GM23338 (cell line): Measurements from ENCODE around the gene DNAH9. TPM values are rescaled to one million over a fixed set of nuclear protein-coding genes. Genes with fewer than 3 reads are reported as not detected.

Experiments
- ATAC-seq: fragments of 200-7000 bp; cut with Tn5 transposase; 3 replicates; pipeline ENCODE4 v1.9.1; 2020
- DNase-seq: peaks from one replicate; pipeline ENCODE4 v3.0.0-alpha.2; 2015; ENCODE audit warnings: low spot score
- H2AFZ ChIP-seq: fragments of 200-600 bp; sonication (generic); 2 replicates; pipeline ENCODE4 v1.8.0; 2016; ENCODE audit warnings: antibody characterized with exemption, mild to moderate bottlenecking, moderate library complexity
- H3F3A ChIP-seq: fragments of 200-600 bp; sonication (generic); replicated peaks from 2 replicates; pipeline ENCODE4 v1.8.0; 2017; ENCODE audit warnings: antibody characterized with exemption, mixed run types, low read depth
- H3K27ac ChIP-seq: fragments of 200-600 bp; sonication (generic); 2 replicates; pipeline ENCODE4 v1.6.1; 2016; ENCODE audit warnings: low read depth
- H3K27me3 ChIP-seq: fragments of 200-600 bp; sonication (generic); 2 replicates; pipeline ENCODE4 v1.8.0; 2016; ENCODE audit warnings: mild to moderate bottlenecking, mixed run types, moderate library complexity; ENCODE audit not compliant: insufficient read depth
- H3K36me3 ChIP-seq: fragments of 200-600 bp; sonication (generic); 2 replicates; pipeline ENCODE4 v1.8.0; 2016; ENCODE audit warnings: mild to moderate bottlenecking; ENCODE audit not compliant: insufficient read depth
- H3K4me1 ChIP-seq: fragments of 200-600 bp; sonication (generic); 2 replicates; pipeline ENCODE4 v1.8.0; 2016; ENCODE audit warnings: mild to moderate bottlenecking, moderate library complexity; ENCODE audit not compliant: insufficient read depth
- H3K4me2 ChIP-seq: fragments of 200-600 bp; sonication (generic); 2 replicates; pipeline ENCODE4 v1.7.1; 2017; ENCODE audit warnings: mixed run types
- H3K4me3 ChIP-seq: fragments of 200-600 bp; sonication (generic); 2 replicates; pipeline ENCODE4 v1.6.1; 2016; ENCODE audit warnings: mixed run types
- H3K79me2 ChIP-seq: fragments of 200-600 bp; sonication (generic); replicated peaks from 2 replicates; pipeline ENCODE4 v1.8.0; 2017; ENCODE audit warnings: mild to moderate bottlenecking; ENCODE audit not compliant: insufficient read depth
- H3K9me2 ChIP-seq: fragments of 200-600 bp; sonication (generic); 2 replicates; pipeline ENCODE4 v1.8.0; 2017; ENCODE audit not compliant: insufficient read depth
- H4K20me1 ChIP-seq: fragments of 200-600 bp; sonication (generic); replicated peaks from 2 replicates; pipeline ENCODE4 v1.8.0; 2017; ENCODE audit warnings: mild to moderate bottlenecking; ENCODE audit not compliant: insufficient read depth
- H3K27ac Mint-ChIP-seq: 2 replicates; pipeline ENCODE4 v1.8.0; 2020; ENCODE audit warnings: inconsistent platforms, mild to moderate bottlenecking, moderate library complexity, mixed read lengths
- H3K27me3 Mint-ChIP-seq: 3 replicates; pipeline ENCODE4 v1.8.0; 2022; ENCODE audit warnings: low read depth, mild to moderate bottlenecking, moderate library complexity, mixed read lengths, inconsistent platforms; ENCODE audit not compliant: insufficient read depth, poor library complexity
- H3K36me3 Mint-ChIP-seq: 3 replicates; pipeline ENCODE4 v1.8.0; 2021; ENCODE audit warnings: low read depth, mild to moderate bottlenecking, inconsistent platforms, moderate library complexity, mixed read lengths
- H3K4me1 Mint-ChIP-seq: 3 replicates; pipeline ENCODE4 v1.8.0; 2020; ENCODE audit warnings: mild to moderate bottlenecking, inconsistent platforms, mixed read lengths
- H3K4me3 Mint-ChIP-seq: 3 replicates; pipeline ENCODE4 v1.8.0; 2021; ENCODE audit warnings: moderate library complexity, mild to moderate bottlenecking, inconsistent platforms, mixed read lengths
- H3K9me3 Mint-ChIP-seq: 3 replicates; pipeline ENCODE4 v1.8.0; 2020; ENCODE audit warnings: moderate library complexity, mild to moderate bottlenecking, inconsistent platforms, mixed read lengths
- CREB1 ChIP-seq: fragments of 250-450 bp; sonication (Bioruptor Pico); IDR thresholded peaks from 2 replicates; pipeline ENCODE4 v1.5.0; 2020; ENCODE audit warnings: low read depth, mild to moderate bottlenecking, moderate library complexity
- CTCF ChIP-seq, 2 experiments: fragments of 200-600 bp in 1 of 2; sonication (generic) in 1 of 2; conservative IDR thresholded peaks; 2 replicates each; pipeline versions ENCODE4 v1.5.1 to v1.6.1; 2016 to 2017; ENCODE audit warnings: antibody characterized with exemption in 2 of 2, low read depth in 2 of 2, mild to moderate bottlenecking in 2 of 2, moderate library complexity in 1 of 2
- ETS1 ChIP-seq: IDR thresholded peaks from 2 replicates; pipeline ENCODE4 v1.6.1; 2016; ENCODE audit warnings: antibody characterized with exemption
- EZH2 ChIP-seq: fragments of 200-600 bp; sonication (generic); IDR thresholded peaks from one replicate; pipeline ENCODE4 v1.8.0; 2017; ENCODE audit warnings: antibody characterized with exemption, mild to moderate bottlenecking, low read depth; ENCODE audit not compliant: unreplicated experiment
- EZH2phosphoT487 ChIP-seq: fragments of 200-600 bp; sonication (generic); IDR thresholded peaks from one replicate; pipeline ENCODE4 v1.8.1; 2018; ENCODE audit warnings: antibody characterized with exemption; ENCODE audit not compliant: unreplicated experiment
- JUNB ChIP-seq: IDR thresholded peaks from one replicate; pipeline ENCODE4 v1.6.1; 2016; ENCODE audit warnings: antibody characterized with exemption; ENCODE audit not compliant: unreplicated experiment
- NANOG ChIP-seq: IDR thresholded peaks from 2 replicates; pipeline ENCODE4 v1.6.1; 2016; ENCODE audit warnings: antibody characterized with exemption, borderline replicate concordance
- POLR2AphosphoS5 ChIP-seq: IDR thresholded peaks from 2 replicates; pipeline ENCODE4 v1.6.1; 2016; ENCODE audit warnings: antibody characterized with exemption, low read depth
- REST ChIP-seq: IDR thresholded peaks from one replicate; pipeline ENCODE4 v1.6.1; 2018; ENCODE audit warnings: antibody characterized with exemption; ENCODE audit not compliant: unreplicated experiment
- STAT1 ChIP-seq: IDR thresholded peaks from one replicate; pipeline ENCODE4 v1.6.1; 2016; ENCODE audit warnings: antibody characterized with exemption; ENCODE audit not compliant: unreplicated experiment
- ZNF114 ChIP-seq: fragments of 250-450 bp; sonication (Bioruptor Pico); IDR thresholded peaks from 2 replicates; pipeline ENCODE4 v1.5.0; 2020; ENCODE audit warnings: mild to moderate bottlenecking, moderate library complexity
- ZNF331 ChIP-seq: fragments of 250-450 bp; sonication (Bioruptor Pico); IDR thresholded peaks from 2 replicates; pipeline ENCODE4 v1.5.0; 2020; ENCODE audit warnings: low read depth, mild to moderate bottlenecking, moderate library complexity
- ZNF462 ChIP-seq: fragments of 250-450 bp; sonication (Bioruptor Pico); IDR thresholded peaks from 2 replicates; pipeline ENCODE4 v1.5.0; 2020; ENCODE audit warnings: mild to moderate bottlenecking, moderate library complexity
- polyA plus RNA-seq: library from polyadenylated mRNA; unstranded; fragments of >200 nt; fragmentation: Nextera tagmentation; extraction: Ambion mirVana; gene quantifications from 2 replicates; pipeline ENCODE4 v1.2.1, GENCODE V29; 2016
- total RNA-seq: library from RNA; depleted of rRNA; stranded (reverse); fragments of >200 nt; shearing (Covaris generic); gene quantifications from 2 replicates; pipeline ENCODE4 v1.2.3, GENCODE V29; 2014

DNAH9 gene
- total and polyA plus RNA-seq, 2 experiments from 2014 or later = not detected

GRCh38 chr17:11627301-11627940 lies 29.2 kb downstream of the DNAH9 start:
- H3K27ac ChIP-seq = no peak overlapping the region
- no peaks in the 10 kb centered on the region for H3K79me2 ChIP-seq
- no peak overlapping the region for H3K27ac Mint-ChIP-seq
- TF ChIP-seq ZNF114 (CRISPR knock-in tag) = no peak
- no peak for TF ChIP-seq STAT1
- no peak for TF ChIP-seq POLR2AphosphoS5
- TF ChIP-seq ETS1 = no peak
- TF ChIP-seq EZH2 = no peak
- no peak for TF ChIP-seq CREB1 (CRISPR knock-in tag)
- TF ChIP-seq EZH2phosphoT487 = no peak
- TF ChIP-seq REST = no peak
- no peak for TF ChIP-seq NANOG
- no peak for TF ChIP-seq CTCF (conservative IDR thresholded peaks at IDR 0.05; ENCODE audit: low read depth in 2 of 2)
- no peak for TF ChIP-seq ZNF331 (CRISPR knock-in tag)
- TF ChIP-seq JUNB = no peak
- TF ChIP-seq ZNF462 (CRISPR knock-in tag) = no peak
- H2AFZ ChIP-seq = no peak overlapping the region
- no peak for ATAC-seq
- no peak for DNase-seq
- no peaks in the 10 kb centered on the region for H3K9me2 ChIP-seq
- no peaks in the 10 kb centered on the region; the same call in 1 of the 2 replicates for H3K36me3 ChIP-seq
- peaks cover 59% of the 10 kb centered on the region for H3K9me3 Mint-ChIP-seq
- H3K27me3 Mint-ChIP-seq = peaks cover 6% of the 10 kb centered on the region
- no peaks in the 10 kb centered on the region for H4K20me1 ChIP-seq
- no peak overlapping the region for H3K4me3 ChIP-seq
- H3K4me1 ChIP-seq = no peaks in the 10 kb centered on the region
- no peaks in the 10 kb centered on the region for H3K27me3 ChIP-seq
- no peaks in the 10 kb centered on the region for H3F3A ChIP-seq
- no peaks in the 10 kb centered on the region for H3K4me1 Mint-ChIP-seq
- H3K36me3 Mint-ChIP-seq = peaks cover 39% of the 10 kb centered on the region
- H3K4me3 Mint-ChIP-seq = no peak overlapping the region
- H3K4me2 ChIP-seq = no peak overlapping the region
